Common myeloid progenitor, CD34-positive (primary cell): Measurements from ENCODE around the gene CAPN7.

Experiments used
- CTCF ChIA-PET: fragments of 350-600 bp; sonication (Branson Sonifier 250); formaldehyde crosslinking; loops from one replicate; lab custom pipeline; 2021; ENCODE audit warnings: antibody characterized with exemption; lab: Charles Lee
- POLR2A ChIA-PET: fragments of 350-600 bp; sonication (Branson Sonifier 250); formaldehyde crosslinking; loops from one replicate; lab custom pipeline; 2021; ENCODE audit warnings: antibody characterized with exemption; lab: Charles Lee
- DNase-seq, 3 donors: peaks; one replicate each; pipeline versions ENCODE4 v3.0.0 to v3.0.0-alpha.2; 2013
- H3K27ac ChIP-seq, 2 experiments: 1 replicate in 1 of 2; 2 replicates in 1 of 2; pipeline ENCODE4 v1.7.0; 2013; ENCODE audit warnings: inconsistent platforms in 2 of 2, low read length in 2 of 2, mild to moderate bottlenecking in 2 of 2, low read depth in 1 of 2, moderate library complexity in 1 of 2; ENCODE audit not compliant: severe bottlenecking in 2 of 2, insufficient read depth in 1 of 2, poor library complexity in 1 of 2
- H3K27me3 ChIP-seq, 5 experiments: replicated peaks in 2 of 5; 1 replicate in 3 of 5; 2 replicates in 2 of 5; pipeline versions ENCODE4 v1.6.1 to v1.7.0; 2013; ENCODE audit warnings: low read length in 4 of 5, mild to moderate bottlenecking in 2 of 5, moderate library complexity in 2 of 5, inconsistent platforms in 1 of 5; ENCODE audit not compliant: insufficient read depth in 5 of 5, control insufficient read depth in 4 of 5
- H3K36me3 ChIP-seq, 4 experiments: 1 replicate in 2 of 4; 2 replicates in 2 of 4; pipeline versions ENCODE4 v1.6.1 to v1.7.0; 2013; ENCODE audit warnings: low read length in 3 of 4, control low read depth in 1 of 4, mild to moderate bottlenecking in 1 of 4; ENCODE audit not compliant: control insufficient read depth in 4 of 4, insufficient read depth in 4 of 4
- H3K4me1 ChIP-seq, 4 experiments: 1 replicate in 3 of 4; 2 replicates in 1 of 4; pipeline versions ENCODE4 v1.6.1 to v1.7.1; 2013; ENCODE audit warnings: low read length in 3 of 4, mild to moderate bottlenecking in 3 of 4, control low read depth in 1 of 4, inconsistent platforms in 1 of 4, moderate library complexity in 1 of 4; ENCODE audit not compliant: control insufficient read depth in 4 of 4, insufficient read depth in 4 of 4; ENCODE audit errors: control extremely low read depth in 1 of 4
- H3K4me3 ChIP-seq, 7 experiments: 1 replicate in 4 of 7; 2 replicates in 3 of 7; pipeline versions ENCODE4 v1.5.1 to v1.7.0; 2013; ENCODE audit warnings: mild to moderate bottlenecking in 7 of 7, low read length in 6 of 7, moderate library complexity in 6 of 7, inconsistent platforms in 2 of 7, low read depth in 2 of 7, control low read depth in 1 of 7; ENCODE audit not compliant: insufficient read depth in 4 of 7, control insufficient read depth in 1 of 7; ENCODE audit errors: extremely low read depth in 1 of 7
- H3K9me3 ChIP-seq, 5 experiments: 1 replicate in 4 of 5; 2 replicates in 1 of 5; pipeline versions ENCODE4 v1.6.1 to v1.7.1; 2013; ENCODE audit warnings: low read length in 4 of 5, mild to moderate bottlenecking in 2 of 5, inconsistent platforms in 1 of 5, low read depth in 1 of 5, moderate library complexity in 1 of 5; ENCODE audit not compliant: control insufficient read depth in 4 of 5, insufficient read depth in 2 of 5; ENCODE audit errors: control extremely low read depth in 1 of 5
- WGBS: methylation state at CpG from one replicate; pipeline ENCODE4 v1.1.5; 2013; ENCODE audit not compliant: insufficient coverage; 5-methylcytosine and 5-hydroxymethylcytosine counted together

The CAPN7 gene

GRCh38 chr3:15218689-15219088 lies 12.6 kb downstream of the CAPN7 start:
- CTCF ChIA-PET = interaction anchor here (0.8 to 1.8 kb wide), 4 partner anchors 12 to 186 kb away, joined by 3 to 5 read pairs (median 4); no protein-coding TSS in a partner anchor
- no peaks in the 10 kb centered on the region for H3K9me3 ChIP-seq
- peaks cover 28 to 71% (median 58%) of the 10 kb centered on the region in 4 experiments for H3K36me3 ChIP-seq
- no peaks in the 10 kb centered on the region for H3K4me1 ChIP-seq
- POLR2A ChIA-PET = no interaction called here
- no peak overlapping the region for H3K27ac ChIP-seq
- no peak overlapping the region for H3K4me3 ChIP-seq
- no peak for DNase-seq
- no peaks in the 10 kb centered on the region for H3K27me3 ChIP-seq

GRCh38 chr3:15220056-15220455 lies 14.0 kb downstream of the CAPN7 start:
- WGBS = 100% methylated on average over 3 of the region's 8 CpGs
- CTCF ChIA-PET = interaction anchor here (1.0 to 1.8 kb wide), 3 partner anchors 14 to 185 kb away, joined by 3 to 5 read pairs (median 3); partner anchors contain the start of gene CAPN7
- peaks cover 31 to 71% (median 56%) of the 10 kb centered on the region in 4 experiments for H3K36me3 ChIP-seq

GRCh38 chr3:15220661-15221060 lies 14.6 kb downstream of the CAPN7 start:
- no peak overlapping the region for H3K27ac ChIP-seq
- H3K4me1 ChIP-seq = no peaks in the 10 kb centered on the region
- H3K9me3 ChIP-seq = no peaks in the 10 kb centered on the region
- 94% methylated on average over 2 of the region's 2 CpGs for WGBS
- H3K4me3 ChIP-seq = no peak overlapping the region
- peaks cover 33 to 69% (median 53%) of the 10 kb centered on the region in 4 experiments for H3K36me3 ChIP-seq
- CTCF ChIA-PET = no interaction called here
- DNase-seq = no peak
- POLR2A ChIA-PET = no interaction called here
- no peaks in the 10 kb centered on the region for H3K27me3 ChIP-seq

More at GRCh38 chr3:15220056-15220455, 14.0 kb downstream of the CAPN7 start:
- no peak for DNase-seq
- H3K27me3 ChIP-seq = no peaks in the 10 kb centered on the region
- POLR2A ChIA-PET = no interaction called here
- H3K9me3 ChIP-seq = no peaks in the 10 kb centered on the region
- no peaks in the 10 kb centered on the region for H3K4me1 ChIP-seq
- H3K4me3 ChIP-seq = no peak overlapping the region
- H3K27ac ChIP-seq = no peak overlapping the region

- Histone ChIP-seq H3K9me3 (no peaks in the 10 kb centered on the region), H3K36me3 (peaks cover 31 to 73% (median 51%) of the 10 kb centered on the region in 4 experiments), H3K27me3 (no peaks in the 10 kb centered on the region), H3K4me1 (no peaks in the 10 kb centered on the region), H3K27ac (no peak overlapping the region), H3K4me3 (no peak overlapping the region)
- 94% methylated on average over 5 of the region's 11 CpGs for WGBS
- no peak for DNase-seq
- ChIA-PET POLR2A (no interaction called here), CTCF (interaction anchor here (0.8 to 1.7 kb wide), 5 partner anchors 10 to 185 kb away, joined by 3 to 10 read pairs (median 3); no protein-coding TSS in a partner anchor)
Observed at GRCh38 chr3:15221574-15222217, 15.7 kb downstream of the CAPN7 start.

- ChIA-PET POLR2A (no interaction called here), CTCF (interaction anchor here (2.3 kb wide), 1 partner anchor 21 kb away, joined by 5 read pairs; no protein-coding TSS in a partner anchor)
- no peak overlapping the region for H3K27ac ChIP-seq
- no peaks in the 10 kb centered on the region for H3K4me1 ChIP-seq
- no peak overlapping the region for H3K4me3 ChIP-seq
- peaks cover 27 to 68% (median 44%) of the 10 kb centered on the region in 4 experiments for H3K36me3 ChIP-seq
- no peaks in the 10 kb centered on the region for H3K27me3 ChIP-seq
- 100% methylated on average over 4 of the region's 7 CpGs for WGBS
- no peaks in the 10 kb centered on the region for H3K9me3 ChIP-seq
- no peak for DNase-seq
Observed at GRCh38 chr3:15223685-15224572, 17.9 kb downstream of the CAPN7 start.

- Histone ChIP-seq H3K9me3 (no peaks in the 10 kb centered on the region), H3K27me3 (no peaks in the 10 kb centered on the region), H3K4me3 (no peak overlapping the region), H3K4me1 (no peaks in the 10 kb centered on the region), H3K36me3 (peaks cover 16 to 65% (median 38%) of the 10 kb centered on the region in 4 experiments), H3K27ac (no peak overlapping the region)
- no peak for DNase-seq
- CTCF ChIA-PET = no interaction called here
- WGBS = 100% methylated on average over 1 of the region's 1 CpG
- POLR2A ChIA-PET = no interaction called here
Observed at GRCh38 chr3:15228147-15228546, 22.1 kb downstream of the CAPN7 start.

- ChIA-PET POLR2A (no interaction called here), CTCF (no interaction called here)
- no peaks in the 10 kb centered on the region for H3K4me1 ChIP-seq
- WGBS = 100% methylated on average over 3 of the region's 4 CpGs
- no peak overlapping the region for H3K4me3 ChIP-seq
- no peaks in the 10 kb centered on the region for H3K9me3 ChIP-seq
- no peak for DNase-seq
- H3K36me3 ChIP-seq = peaks cover 16 to 65% (median 37%) of the 10 kb centered on the region in 4 experiments
- H3K27ac ChIP-seq = no peak overlapping the region
- no peaks in the 10 kb centered on the region for H3K27me3 ChIP-seq
Observed at GRCh38 chr3:15229262-15229661, 23.2 kb downstream of the CAPN7 start.
